ENCODE measurements around the gene RNF222.

DNA sequence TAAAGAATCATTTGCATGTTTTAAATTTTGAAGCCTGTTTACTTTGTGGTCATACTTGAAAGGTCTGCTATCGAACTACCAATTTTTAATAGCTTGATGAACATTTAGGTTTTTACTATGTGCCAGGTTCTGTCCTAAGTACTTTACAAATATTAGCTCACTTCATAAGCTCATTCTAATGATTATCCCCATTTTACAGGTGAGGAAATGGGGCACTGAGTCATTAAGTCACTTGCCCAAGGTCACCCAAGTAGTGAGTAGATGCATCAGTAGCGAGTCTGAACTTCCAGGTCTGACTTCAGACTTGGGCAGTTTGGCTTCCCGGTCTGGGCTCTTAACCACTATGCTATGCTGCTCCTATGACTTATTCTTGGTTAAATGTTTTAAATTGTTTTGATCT lies 42.1 kb upstream of the RNF222 start:
- TF ChIP-seq, protein P1, sequence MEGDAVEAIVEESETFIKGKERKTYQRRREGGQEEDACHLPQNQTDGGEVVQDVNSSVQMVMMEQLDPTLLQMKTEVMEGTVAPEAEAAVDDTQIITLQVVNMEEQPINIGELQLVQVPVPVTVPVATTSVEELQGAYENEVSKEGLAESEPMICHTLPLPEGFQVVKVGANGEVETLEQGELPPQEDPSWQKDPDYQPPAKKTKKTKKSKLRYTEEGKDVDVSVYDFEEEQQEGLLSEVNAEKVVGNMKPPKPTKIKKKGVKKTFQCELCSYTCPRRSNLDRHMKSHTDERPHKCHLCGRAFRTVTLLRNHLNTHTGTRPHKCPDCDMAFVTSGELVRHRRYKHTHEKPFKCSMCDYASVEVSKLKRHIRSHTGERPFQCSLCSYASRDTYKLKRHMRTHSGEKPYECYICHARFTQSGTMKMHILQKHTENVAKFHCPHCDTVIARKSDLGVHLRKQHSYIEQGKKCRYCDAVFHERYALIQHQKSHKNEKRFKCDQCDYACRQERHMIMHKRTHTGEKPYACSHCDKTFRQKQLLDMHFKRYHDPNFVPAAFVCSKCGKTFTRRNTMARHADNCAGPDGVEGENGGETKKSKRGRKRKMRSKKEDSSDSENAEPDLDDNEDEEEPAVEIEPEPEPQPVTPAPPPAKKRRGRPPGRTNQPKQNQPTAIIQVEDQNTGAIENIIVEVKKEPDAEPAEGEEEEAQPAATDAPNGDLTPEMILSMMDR (conservative IDR thresholded peaks at IDR 0.05): no peak
- no peak for TF ChIP-seq EZH2 (IDR thresholded peaks at IDR 0.05; ENCODE audit: low read depth)
